Thyroid gland (tissue), 4 donors: Measurements from ENCODE around the gene BBS9.

Experiments used
- POLR2A ChIP-seq, 2 donors: fragments of 450-650 bp; IDR thresholded peaks; one replicate each; pipeline ENCODE4 v1.6.1; 2017; ENCODE audit warnings: antibody characterized with exemption in 2 of 2, mild to moderate bottlenecking in 2 of 2, moderate library complexity in 1 of 2
- TF ChIP-seq, protein P1 (sequence below), 6 experiments: fragments of 200-600 bp in 3 of 6; fragments of 450-650 bp in 3 of 6; sonication (generic) in 3 of 6; IDR thresholded peaks; one replicate each; pipeline ENCODE4 v1.5.1; 2016 to 2019; ENCODE audit warnings: antibody characterized with exemption in 6 of 6, mild to moderate bottlenecking in 2 of 6, inconsistent platforms in 1 of 6, moderate library complexity in 1 of 6

DNA sequence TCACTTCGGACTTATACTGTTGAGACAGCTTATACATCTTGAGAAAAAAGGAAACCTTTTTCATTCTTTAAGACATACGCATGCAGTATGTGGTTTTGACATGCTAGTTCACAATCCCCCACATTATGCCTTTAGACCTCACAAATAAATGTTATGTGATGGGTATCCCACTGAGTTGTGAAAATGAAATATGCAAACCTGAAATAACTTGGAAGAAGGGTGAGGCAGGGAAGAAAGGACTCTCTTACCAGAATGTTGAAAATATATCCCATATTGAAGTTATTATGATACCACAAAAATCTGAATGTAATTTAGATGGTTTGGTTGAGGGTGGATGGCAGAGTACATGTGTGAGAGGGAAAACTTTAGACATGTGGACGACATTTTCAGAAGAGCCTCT is 379.8 kb downstream of the BBS9 start:
- TF ChIP-seq, protein P1, sequence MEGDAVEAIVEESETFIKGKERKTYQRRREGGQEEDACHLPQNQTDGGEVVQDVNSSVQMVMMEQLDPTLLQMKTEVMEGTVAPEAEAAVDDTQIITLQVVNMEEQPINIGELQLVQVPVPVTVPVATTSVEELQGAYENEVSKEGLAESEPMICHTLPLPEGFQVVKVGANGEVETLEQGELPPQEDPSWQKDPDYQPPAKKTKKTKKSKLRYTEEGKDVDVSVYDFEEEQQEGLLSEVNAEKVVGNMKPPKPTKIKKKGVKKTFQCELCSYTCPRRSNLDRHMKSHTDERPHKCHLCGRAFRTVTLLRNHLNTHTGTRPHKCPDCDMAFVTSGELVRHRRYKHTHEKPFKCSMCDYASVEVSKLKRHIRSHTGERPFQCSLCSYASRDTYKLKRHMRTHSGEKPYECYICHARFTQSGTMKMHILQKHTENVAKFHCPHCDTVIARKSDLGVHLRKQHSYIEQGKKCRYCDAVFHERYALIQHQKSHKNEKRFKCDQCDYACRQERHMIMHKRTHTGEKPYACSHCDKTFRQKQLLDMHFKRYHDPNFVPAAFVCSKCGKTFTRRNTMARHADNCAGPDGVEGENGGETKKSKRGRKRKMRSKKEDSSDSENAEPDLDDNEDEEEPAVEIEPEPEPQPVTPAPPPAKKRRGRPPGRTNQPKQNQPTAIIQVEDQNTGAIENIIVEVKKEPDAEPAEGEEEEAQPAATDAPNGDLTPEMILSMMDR (IDR thresholded peaks at IDR 0.05) = no peak
- TF ChIP-seq POLR2A (IDR thresholded peaks at IDR 0.05) = no peak
